ENCODE measurements around the gene DNAJB4.

The DNAJB4 gene

GRCh38 chr1:78032996-78033796 lies 28.5 kb downstream of the DNAJB4 start:
- in situ Hi-C loops (cut with MboI; ENCODE audit: low sequenced_read_pairs, unreplicated experiment): no loop called here
- no peak for DNase-seq (ENCODE audit: low spot score)
- no peak for TF ChIP-seq CTCF (IDR thresholded peaks at IDR 0.05; ENCODE audit: borderline replicate concordance, control extremely low read depth, extremely low read depth, insufficient read depth, missing control alignments)

GRCh38 chr1:78033797-78034172 lies 29.0 kb downstream of the DNAJB4 start:
- no peak for DNase-seq (ENCODE audit: low spot score)
- in situ Hi-C loops (cut with MboI; ENCODE audit: low sequenced_read_pairs, unreplicated experiment): no loop called here
- TF ChIP-seq CTCF (IDR thresholded peaks at IDR 0.05; ENCODE audit: borderline replicate concordance, control extremely low read depth, extremely low read depth, insufficient read depth, missing control alignments): no peak

- TF ChIP-seq CTCF (IDR thresholded peaks at IDR 0.05; ENCODE audit: borderline replicate concordance, control extremely low read depth, extremely low read depth, insufficient read depth, missing control alignments): no peak
- no peak for DNase-seq (ENCODE audit: low spot score)
- in situ Hi-C loops (cut with MboI; ENCODE audit: low sequenced_read_pairs, unreplicated experiment): no loop called here
Observed at GRCh38 chr1:78035121-78035520, 30.4 kb downstream of the DNAJB4 start.

GRCh38 chr1:78036450-78036849 lies 31.7 kb downstream of the DNAJB4 start:
- no peak for DNase-seq (ENCODE audit: low spot score)
- in situ Hi-C loops (cut with MboI; ENCODE audit: low sequenced_read_pairs, unreplicated experiment): no loop called here
- no peak for TF ChIP-seq CTCF (IDR thresholded peaks at IDR 0.05; ENCODE audit: borderline replicate concordance, control extremely low read depth, extremely low read depth, insufficient read depth, missing control alignments)

- no peak for TF ChIP-seq CTCF (IDR thresholded peaks at IDR 0.05; ENCODE audit: borderline replicate concordance, control extremely low read depth, extremely low read depth, insufficient read depth, missing control alignments)
- DNase-seq (ENCODE audit: low spot score): no peak
- in situ Hi-C loops (cut with MboI; ENCODE audit: low sequenced_read_pairs, unreplicated experiment): no loop called here
Observed at GRCh38 chr1:78038071-78038470, 33.3 kb downstream of the DNAJB4 start.

- in situ Hi-C loops (cut with MboI; ENCODE audit: low sequenced_read_pairs, unreplicated experiment): no loop called here
- no peak for TF ChIP-seq CTCF (IDR thresholded peaks at IDR 0.05; ENCODE audit: borderline replicate concordance, control extremely low read depth, extremely low read depth, insufficient read depth, missing control alignments)
- DNase-seq (ENCODE audit: low spot score): no peak
Observed at GRCh38 chr1:78038491-78038939, 33.8 kb downstream of the DNAJB4 start.

Data from GM13976 (cell line).